MM.1S (cell line): Measurements from ENCODE around the gene CCDC152.

Source experiments
- CTCF ChIP-seq: fragments of 300-600 bp; sonication (generic); IDR thresholded peaks from 2 replicates; pipeline ENCODE4 v1.5.1; 2016; ENCODE audit warnings: antibody characterized with exemption, low read length, mixed read lengths
- EZH2 ChIP-seq: fragments of 300-600 bp; sonication (generic); optimal IDR thresholded peaks from 2 replicates; pipeline ENCODE3; 2017; ENCODE audit warnings: low read depth, mild to moderate bottlenecking, antibody characterized with exemption, low read length, mixed read lengths
- EZH2phosphoT487 ChIP-seq: fragments of 300-600 bp; sonication (generic); IDR thresholded peaks from 2 replicates; pipeline ENCODE4 v1.6.1; 2018; ENCODE audit warnings: antibody characterized with exemption, low read length

DNA sequence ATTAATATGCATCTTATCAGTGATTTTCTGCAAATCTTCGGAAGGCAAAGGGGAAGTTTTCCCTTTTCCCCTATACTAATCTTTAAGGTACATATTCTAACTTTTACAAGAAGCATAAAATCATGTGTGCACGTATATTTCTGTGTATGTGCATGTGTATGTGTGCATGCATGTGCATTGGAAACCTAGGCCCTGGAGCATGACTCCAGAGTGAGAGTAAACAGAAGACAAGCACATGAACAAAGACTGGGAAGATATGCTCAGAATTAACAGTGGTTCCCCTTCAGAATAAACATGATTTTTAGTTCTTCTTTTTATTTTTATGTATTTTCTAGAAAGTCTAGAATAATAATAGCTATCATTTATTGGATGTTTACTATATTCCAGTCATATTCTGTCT lies 65.9 kb downstream of the CCDC152 start:
- no peak for TF ChIP-seq CTCF
- no peak for TF ChIP-seq EZH2
- TF ChIP-seq EZH2phosphoT487: no peak
